ENCODE results near the gene CAB39. TPM values are rescaled to one million over a fixed set of nuclear protein-coding genes. Genes with fewer than 3 reads are reported as not detected.
A peak's percentile ranks its signal among the peaks of the same experiment; 100 is the strongest.

Gene CAB39
- polyA plus RNA-seq, 1 of the 3 experiments (the other 2 are of a cell fraction): 15.7 TPM

- no peak for TF ChIP-seq USF2 (IDR thresholded peaks at IDR 0.05; ENCODE audit: borderline replicate concordance, low read depth, low read length)
- peak; percentile 37; the same call in 1 of the 2 replicates for TF ChIP-seq RCOR1 (IDR thresholded peaks at IDR 0.05; ENCODE audit: low read length)
- no peak for TF ChIP-seq FOXM1 (IDR thresholded peaks at IDR 0.05; ENCODE audit: low read depth)
- TF ChIP-seq MXI1 (IDR thresholded peaks at IDR 0.05; ENCODE audit: low read depth, low read length): no peak
- TF ChIP-seq EZH2phosphoT487 (IDR thresholded peaks at IDR 0.05; ENCODE audit: borderline replicate concordance, low read depth): no peak
- TF ChIP-seq ZBTB33 (IDR thresholded peaks at IDR 0.05; ENCODE audit: borderline replicate concordance, low read depth): no peak
- TF ChIP-seq TEAD4 (IDR thresholded peaks at IDR 0.05; ENCODE audit: borderline replicate concordance, insufficient read depth): no peak
- no peak for TF ChIP-seq RXRA (IDR thresholded peaks at IDR 0.05; ENCODE audit: borderline replicate concordance, low read depth)
- TF ChIP-seq FOSL2 (IDR thresholded peaks at IDR 0.05; ENCODE audit: borderline replicate concordance, low read depth): no peak
- TF ChIP-seq GATA2 (CRISPR knock-in tag; IDR thresholded peaks at IDR 0.05): no peak
- TF ChIP-seq MAX (IDR thresholded peaks at IDR 0.05; ENCODE audit: low read depth): no peak
- 0 out of 2 replicates have a peak, but pooled peaks have one; percentile 16 for TF ChIP-seq FOXJ3 (CRISPR knock-in tag; IDR thresholded peaks at IDR 0.05)
- TF ChIP-seq CTCF (IDR thresholded peaks at IDR 0.05): no peak
- TF ChIP-seq TAF1 (IDR thresholded peaks at IDR 0.05; ENCODE audit: borderline replicate concordance, low read depth, low read length): no peak
- TF ChIP-seq NFIC (IDR thresholded peaks at IDR 0.05; ENCODE audit: borderline replicate concordance): peak; percentile 89
- no peak for TF ChIP-seq POLR2AphosphoS5 (IDR thresholded peaks at IDR 0.05; ENCODE audit: low read depth, low read length)
- no peak for TF ChIP-seq EP300 (IDR thresholded peaks at IDR 0.05; ENCODE audit: borderline replicate concordance in 1 of 2, low read depth in 1 of 2, low read length in 1 of 2)
Observed at GRCh38 chr2:230866756-230867523, 154.3 kb downstream of the CAB39 start (continued).

Measured in SK-N-SH (cell line).